HEK293 (cell line): ENCODE data around the gene EVI5L.

Source experiments
- CTCF ChIA-PET: fragments of 350-600 bp; formaldehyde crosslinking; extraction: SDS; loops from one replicate; lab custom pipeline; 2021; ENCODE audit warnings: antibody characterized with exemption; lab: Yijun Ruan, JAX
- POLR2A ChIA-PET: fragments of 300-600 bp; formaldehyde crosslinking; extraction: SDS; loops from one replicate; lab custom pipeline; 2020; ENCODE audit warnings: antibody characterized with exemption, inconsistent platforms; lab: Yijun Ruan, JAX
- H3K27ac ChIP-seq: fragments of 200-500 bp; sonication (Bioruptor generic); 2 replicates; pipeline ENCODE4 v1.5.1; 2014; ENCODE audit warnings: low read depth, low read length, control low read depth, inconsistent platforms; ENCODE audit errors: extremely low read depth
- H3K36me3 ChIP-seq, 2 experiments: fragments of 200-500 bp in 1 of 2; sonication (Bioruptor generic) in 1 of 2; 1 replicate in 1 of 2; 2 replicates in 1 of 2; pipeline ENCODE4 v1.5.1; 2014 to 2017; ENCODE audit warnings: inconsistent platforms in 2 of 2, low read length in 2 of 2; ENCODE audit not compliant: control insufficient read depth in 2 of 2, insufficient read depth in 1 of 2
- H3K4me1 ChIP-seq: fragments of 200-500 bp; sonication (Bioruptor generic); 2 replicates; pipeline ENCODE4 v1.5.1; 2014; ENCODE audit warnings: mild to moderate bottlenecking, low read length, inconsistent platforms; ENCODE audit not compliant: control insufficient read depth, insufficient read depth
- H3K4me3 ChIP-seq: 2 replicates; pipeline ENCODE4 v1.5.1; 2011; ENCODE audit warnings: low read depth, mild to moderate bottlenecking, control low read depth, low read length, moderate library complexity
- H3K9me3 ChIP-seq: fragments of 200-500 bp; sonication (Bioruptor generic); 2 replicates; pipeline ENCODE4 v1.5.1; 2014; ENCODE audit warnings: low read depth, low read length, inconsistent platforms; ENCODE audit not compliant: control insufficient read depth, insufficient read depth
- GLIS1 ChIP-seq: fragments of 450-650 bp; formaldehyde crosslinking; IDR thresholded peaks from 2 replicates; pipeline ENCODE4 v1.5.1; 2016; ENCODE audit warnings: missing biosample characterization, missing genetic modification characterization
- MZF1 ChIP-seq: fragments of 450-650 bp; formaldehyde crosslinking; IDR thresholded peaks from 2 replicates; pipeline ENCODE4 v1.5.1; 2017; ENCODE audit warnings: missing biosample characterization, missing genetic modification characterization, borderline replicate concordance
- OSR2 ChIP-seq: fragments of 450-650 bp; formaldehyde crosslinking; IDR thresholded peaks from 2 replicates; pipeline ENCODE4 v1.5.1; 2016; ENCODE audit warnings: missing biosample characterization, missing genetic modification characterization
- SP2 ChIP-seq: fragments of 450-650 bp; formaldehyde crosslinking; IDR thresholded peaks from 2 replicates; pipeline ENCODE4 v1.5.1; 2016; ENCODE audit warnings: missing biosample characterization, missing genetic modification characterization
- ZBTB17 ChIP-seq: fragments of 450-650 bp; formaldehyde crosslinking; IDR thresholded peaks from 2 replicates; pipeline ENCODE4 v1.5.1; 2016; ENCODE audit warnings: missing biosample characterization, missing genetic modification characterization
- ZIC2 ChIP-seq: fragments of 450-650 bp; formaldehyde crosslinking; IDR thresholded peaks from 2 replicates; pipeline ENCODE4 v1.5.1; 2016; ENCODE audit warnings: missing biosample characterization, missing genetic modification characterization
- ZNF10 ChIP-seq: fragments of 450-650 bp; formaldehyde crosslinking; IDR thresholded peaks from 2 replicates; pipeline ENCODE4 v1.5.1; 2017; ENCODE audit warnings: missing biosample characterization, missing genetic modification characterization
- ZNF121 ChIP-seq: fragments of 450-650 bp; formaldehyde crosslinking; IDR thresholded peaks from 2 replicates; pipeline ENCODE4 v1.5.1; 2016; ENCODE audit warnings: missing biosample characterization, missing genetic modification characterization
- ZNF157 ChIP-seq: fragments of 450-650 bp; formaldehyde crosslinking; IDR thresholded peaks from 2 replicates; pipeline ENCODE4 v1.5.1; 2016; ENCODE audit warnings: missing biosample characterization, missing genetic modification characterization
- ZNF248 ChIP-seq: fragments of 450-650 bp; formaldehyde crosslinking; IDR thresholded peaks from 2 replicates; pipeline ENCODE4 v1.5.1; 2017; ENCODE audit warnings: missing biosample characterization, missing genetic modification characterization
- ZNF510 ChIP-seq: fragments of 450-650 bp; formaldehyde crosslinking; IDR thresholded peaks from 2 replicates; pipeline ENCODE4 v1.5.1; 2018; ENCODE audit warnings: mild to moderate bottlenecking, missing genetic modification characterization, missing biosample characterization; ENCODE audit not compliant: insufficient replicate concordance
- ZNF585B ChIP-seq: fragments of 450-650 bp; formaldehyde crosslinking; IDR thresholded peaks from 2 replicates; pipeline ENCODE4 v1.5.1; 2016; ENCODE audit warnings: missing biosample characterization, missing genetic modification characterization
- ZNF596 ChIP-seq: fragments of 450-650 bp; IDR thresholded peaks from 2 replicates; pipeline ENCODE4 v1.5.0; 2018; ENCODE audit warnings: missing biosample characterization, mild to moderate bottlenecking, missing genetic modification characterization, moderate library complexity
- ZNF600 ChIP-seq: fragments of 450-650 bp; formaldehyde crosslinking; IDR thresholded peaks from 2 replicates; pipeline ENCODE4 v1.5.1; 2016; ENCODE audit warnings: missing biosample characterization, missing genetic modification characterization
- ZNF776 ChIP-seq: fragments of 450-650 bp; formaldehyde crosslinking; IDR thresholded peaks from 2 replicates; pipeline ENCODE4 v1.5.0; 2017; ENCODE audit warnings: missing biosample characterization, missing genetic modification characterization, borderline replicate concordance
- TF ChIP-seq, protein P1 (sequence below): fragments of 450-650 bp; formaldehyde crosslinking; IDR thresholded peaks from 2 replicates; pipeline ENCODE4 v1.5.1; 2016; ENCODE audit warnings: missing biosample characterization, missing genetic modification characterization
- TF ChIP-seq, protein P2 (sequence below): fragments of 450-650 bp; formaldehyde crosslinking; conservative IDR thresholded peaks from 2 replicates; pipeline ENCODE4 v1.5.1; 2016; ENCODE audit warnings: low read depth, missing biosample characterization, missing genetic modification characterization
- TF ChIP-seq, protein P3 (sequence below): fragments of 450-650 bp; formaldehyde crosslinking; IDR thresholded peaks from 2 replicates; pipeline ENCODE4 v1.5.1; 2016; ENCODE audit warnings: missing biosample characterization, missing genetic modification characterization
- TF ChIP-seq, protein P4 (sequence below): fragments of 450-650 bp; formaldehyde crosslinking; IDR thresholded peaks from 2 replicates; pipeline ENCODE4 v1.5.1; 2016; ENCODE audit warnings: missing biosample characterization, missing genetic modification characterization
- TF ChIP-seq, protein P5 (sequence below): fragments of 450-650 bp; formaldehyde crosslinking; IDR thresholded peaks from 2 replicates; pipeline ENCODE4 v1.5.1; 2017; ENCODE audit warnings: missing biosample characterization, missing genetic modification characterization

EVI5L gene

DNA sequence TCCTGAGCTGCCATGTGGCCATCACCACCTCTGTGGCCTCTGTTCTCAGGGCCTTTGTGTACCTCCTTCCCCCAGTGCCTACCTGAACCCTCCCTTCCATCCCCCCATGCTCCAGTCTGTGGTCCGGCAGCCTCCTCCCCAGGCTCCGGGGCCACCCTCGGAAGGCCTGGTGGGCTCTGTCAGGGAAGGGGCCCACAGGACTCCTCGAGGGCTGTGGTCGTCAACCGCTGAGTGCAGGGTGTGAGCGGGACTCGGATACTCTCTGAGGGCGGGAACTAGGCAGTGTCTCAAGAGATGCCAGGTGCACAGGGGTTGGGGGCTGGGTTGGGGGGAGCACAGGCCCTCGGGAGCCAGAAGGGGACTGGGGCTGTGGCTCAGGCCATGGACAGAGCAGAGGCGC is 77.5 kb downstream of the EVI5L start:
- H3K9me3 ChIP-seq: no peaks in the 10 kb centered on the region
- TF ChIP-seq ZNF121 (tag by site-specific recombination) (0 out of 2 replicates have a peak, but pooled peaks have one; percentile 76), ZNF776 (tag by site-specific recombination) (no peak), ZNF600 (no peak)
- TF ChIP-seq, all 188 proteins: peak for 1
- Histone ChIP-seq H3K4me3 (no peak overlapping the region), H3K36me3 (peaks cover 0 to 42% of the 10 kb centered on the region in 2 experiments; a peak in 1 of 3 replicates), H3K4me1 (peaks cover 5% of the 10 kb centered on the region; the same call in 1 of the 2 replicates), H3K27ac (no peak overlapping the region)
- POLR2A ChIA-PET: interaction anchor here (0.7 to 2.7 kb wide), 3 partner anchors 8 to 36 kb away, joined by 3 to 16 read pairs (median 4); partner anchors contain the start of gene SNAPC2
- CTCF ChIA-PET: interaction anchor here (1.0 to 1.7 kb wide), 2 partner anchors 10 to 38 kb away, joined by 3 to 6 read pairs; no protein-coding TSS in a partner anchor

DNA sequence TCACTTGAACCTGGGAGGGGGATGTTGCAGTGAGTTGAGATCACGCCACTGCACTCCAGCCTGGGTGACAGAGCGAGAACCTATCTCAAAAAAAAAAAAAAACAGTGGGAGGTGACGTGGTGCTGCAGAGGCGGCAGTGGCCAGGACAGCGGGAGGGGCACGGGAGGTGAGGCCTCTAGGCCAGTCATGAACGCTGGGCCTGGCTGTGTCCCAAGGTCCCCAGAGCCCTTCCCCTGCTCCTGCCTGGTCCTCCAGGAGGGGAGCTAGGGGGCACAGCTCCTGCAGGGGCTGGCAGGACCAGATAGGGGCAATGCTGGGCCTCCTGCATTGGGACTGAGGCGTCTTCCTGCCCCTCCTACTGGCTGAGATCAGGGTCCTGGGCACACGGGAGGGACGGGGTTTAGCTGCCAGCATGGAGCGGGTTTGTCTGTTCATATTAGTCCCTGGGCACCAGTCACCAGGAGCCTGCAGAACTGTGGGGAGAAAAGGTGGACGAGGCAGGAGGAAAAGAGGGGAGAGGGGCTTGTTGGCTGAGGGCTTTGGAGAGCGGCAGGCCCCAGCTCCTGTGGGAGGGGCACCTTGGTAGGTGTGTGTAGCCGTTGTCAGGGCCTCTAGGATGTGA is 78.2 kb downstream of the EVI5L start:
- H3K27ac ChIP-seq: no peak overlapping the region
- H3K4me1 ChIP-seq: peaks cover 5% of the 10 kb centered on the region; the same call in 1 of the 2 replicates
- H3K9me3 ChIP-seq: no peaks in the 10 kb centered on the region
- H3K4me3 ChIP-seq: no peak overlapping the region
- POLR2A ChIA-PET: interaction anchor here (1.4 to 2.7 kb wide), 2 partner anchors 10 to 12 kb away, joined by 9 to 16 read pairs; partner anchors contain the start of gene SNAPC2
- CTCF ChIA-PET: interaction anchor here (0.6 to 1.7 kb wide), 4 partner anchors 10 to 256 kb away, joined by 3 to 6 read pairs (median 4); no protein-coding TSS in a partner anchor
- H3K36me3 ChIP-seq: peaks cover 0 to 45% of the 10 kb centered on the region in 2 experiments; a peak in 2 of 3 replicates
- TF ChIP-seq, protein P1, sequence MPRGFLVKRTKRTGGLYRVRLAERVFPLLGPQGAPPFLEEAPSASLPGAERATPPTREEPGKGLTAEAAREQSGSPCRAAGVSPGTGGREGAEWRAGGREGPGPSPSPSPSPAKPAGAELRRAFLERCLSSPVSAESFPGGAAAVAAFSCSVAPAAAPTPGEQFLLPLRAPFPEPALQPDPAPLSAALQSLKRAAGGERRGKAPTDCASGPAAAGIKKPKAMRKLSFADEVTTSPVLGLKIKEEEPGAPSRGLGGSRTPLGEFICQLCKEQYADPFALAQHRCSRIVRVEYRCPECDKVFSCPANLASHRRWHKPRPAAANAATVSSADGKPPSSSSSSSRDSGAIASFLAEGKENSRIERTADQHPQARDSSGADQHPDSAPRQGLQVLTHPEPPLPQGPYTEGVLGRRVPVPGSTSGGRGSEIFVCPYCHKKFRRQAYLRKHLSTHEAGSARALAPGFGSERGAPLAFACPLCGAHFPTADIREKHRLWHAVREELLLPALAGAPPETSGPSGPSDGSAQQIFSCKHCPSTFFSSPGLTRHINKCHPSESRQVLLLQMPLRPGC (tag by site-specific recombination): no peak
- TF ChIP-seq, protein P2, sequence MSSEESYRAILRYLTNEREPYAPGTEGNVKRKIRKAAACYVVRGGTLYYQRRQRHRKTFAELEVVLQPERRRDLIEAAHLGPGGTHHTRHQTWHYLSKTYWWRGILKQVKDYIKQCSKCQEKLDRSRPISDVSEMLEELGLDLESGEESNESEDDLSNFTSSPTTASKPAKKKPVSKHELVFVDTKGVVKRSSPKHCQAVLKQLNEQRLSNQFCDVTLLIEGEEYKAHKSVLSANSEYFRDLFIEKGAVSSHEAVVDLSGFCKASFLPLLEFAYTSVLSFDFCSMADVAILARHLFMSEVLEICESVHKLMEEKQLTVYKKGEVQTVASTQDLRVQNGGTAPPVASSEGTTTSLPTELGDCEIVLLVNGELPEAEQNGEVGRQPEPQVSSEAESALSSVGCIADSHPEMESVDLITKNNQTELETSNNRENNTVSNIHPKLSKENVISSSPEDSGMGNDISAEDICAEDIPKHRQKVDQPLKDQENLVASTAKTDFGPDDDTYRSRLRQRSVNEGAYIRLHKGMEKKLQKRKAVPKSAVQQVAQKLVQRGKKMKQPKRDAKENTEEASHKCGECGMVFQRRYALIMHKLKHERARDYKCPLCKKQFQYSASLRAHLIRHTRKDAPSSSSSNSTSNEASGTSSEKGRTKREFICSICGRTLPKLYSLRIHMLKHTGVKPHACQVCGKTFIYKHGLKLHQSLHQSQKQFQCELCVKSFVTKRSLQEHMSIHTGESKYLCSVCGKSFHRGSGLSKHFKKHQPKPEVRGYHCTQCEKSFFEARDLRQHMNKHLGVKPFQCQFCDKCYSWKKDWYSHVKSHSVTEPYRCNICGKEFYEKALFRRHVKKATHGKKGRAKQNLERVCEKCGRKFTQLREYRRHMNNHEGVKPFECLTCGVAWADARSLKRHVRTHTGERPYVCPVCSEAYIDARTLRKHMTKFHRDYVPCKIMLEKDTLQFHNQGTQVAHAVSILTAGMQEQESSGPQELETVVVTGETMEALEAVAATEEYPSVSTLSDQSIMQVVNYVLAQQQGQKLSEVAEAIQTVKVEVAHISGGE (tag by site-specific recombination): no peak
- TF ChIP-seq ZNF248 (tag by site-specific recombination) (no peak), ZNF10 (tag by site-specific recombination) (no peak), OSR2 (tag by site-specific recombination) (0 out of 2 replicates have a peak, but pooled peaks have one; percentile 31), ZNF510 (tag by site-specific recombination) (no peak), MZF1 (tag by site-specific recombination) (no peak), ZBTB17 (0 out of 2 replicates have a peak, but pooled peaks have one; percentile 15), GLIS1 (0 out of 2 replicates have a peak, but pooled peaks have one; percentile 17), ZNF585B (tag by site-specific recombination) (no peak), ZIC2 (tag by site-specific recombination) (peak; percentile 29), ZNF157 (tag by site-specific recombination) (no peak), ZNF596 (tag by site-specific recombination) (no peak), SP2 (tag by site-specific recombination) (peak; percentile 10; the same call in 1 of the 2 replicates)
- TF ChIP-seq, protein P3, sequence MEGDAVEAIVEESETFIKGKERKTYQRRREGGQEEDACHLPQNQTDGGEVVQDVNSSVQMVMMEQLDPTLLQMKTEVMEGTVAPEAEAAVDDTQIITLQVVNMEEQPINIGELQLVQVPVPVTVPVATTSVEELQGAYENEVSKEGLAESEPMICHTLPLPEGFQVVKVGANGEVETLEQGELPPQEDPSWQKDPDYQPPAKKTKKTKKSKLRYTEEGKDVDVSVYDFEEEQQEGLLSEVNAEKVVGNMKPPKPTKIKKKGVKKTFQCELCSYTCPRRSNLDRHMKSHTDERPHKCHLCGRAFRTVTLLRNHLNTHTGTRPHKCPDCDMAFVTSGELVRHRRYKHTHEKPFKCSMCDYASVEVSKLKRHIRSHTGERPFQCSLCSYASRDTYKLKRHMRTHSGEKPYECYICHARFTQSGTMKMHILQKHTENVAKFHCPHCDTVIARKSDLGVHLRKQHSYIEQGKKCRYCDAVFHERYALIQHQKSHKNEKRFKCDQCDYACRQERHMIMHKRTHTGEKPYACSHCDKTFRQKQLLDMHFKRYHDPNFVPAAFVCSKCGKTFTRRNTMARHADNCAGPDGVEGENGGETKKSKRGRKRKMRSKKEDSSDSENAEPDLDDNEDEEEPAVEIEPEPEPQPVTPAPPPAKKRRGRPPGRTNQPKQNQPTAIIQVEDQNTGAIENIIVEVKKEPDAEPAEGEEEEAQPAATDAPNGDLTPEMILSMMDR (tag by site-specific recombination): peak; percentile 58
- TF ChIP-seq, protein P4, sequence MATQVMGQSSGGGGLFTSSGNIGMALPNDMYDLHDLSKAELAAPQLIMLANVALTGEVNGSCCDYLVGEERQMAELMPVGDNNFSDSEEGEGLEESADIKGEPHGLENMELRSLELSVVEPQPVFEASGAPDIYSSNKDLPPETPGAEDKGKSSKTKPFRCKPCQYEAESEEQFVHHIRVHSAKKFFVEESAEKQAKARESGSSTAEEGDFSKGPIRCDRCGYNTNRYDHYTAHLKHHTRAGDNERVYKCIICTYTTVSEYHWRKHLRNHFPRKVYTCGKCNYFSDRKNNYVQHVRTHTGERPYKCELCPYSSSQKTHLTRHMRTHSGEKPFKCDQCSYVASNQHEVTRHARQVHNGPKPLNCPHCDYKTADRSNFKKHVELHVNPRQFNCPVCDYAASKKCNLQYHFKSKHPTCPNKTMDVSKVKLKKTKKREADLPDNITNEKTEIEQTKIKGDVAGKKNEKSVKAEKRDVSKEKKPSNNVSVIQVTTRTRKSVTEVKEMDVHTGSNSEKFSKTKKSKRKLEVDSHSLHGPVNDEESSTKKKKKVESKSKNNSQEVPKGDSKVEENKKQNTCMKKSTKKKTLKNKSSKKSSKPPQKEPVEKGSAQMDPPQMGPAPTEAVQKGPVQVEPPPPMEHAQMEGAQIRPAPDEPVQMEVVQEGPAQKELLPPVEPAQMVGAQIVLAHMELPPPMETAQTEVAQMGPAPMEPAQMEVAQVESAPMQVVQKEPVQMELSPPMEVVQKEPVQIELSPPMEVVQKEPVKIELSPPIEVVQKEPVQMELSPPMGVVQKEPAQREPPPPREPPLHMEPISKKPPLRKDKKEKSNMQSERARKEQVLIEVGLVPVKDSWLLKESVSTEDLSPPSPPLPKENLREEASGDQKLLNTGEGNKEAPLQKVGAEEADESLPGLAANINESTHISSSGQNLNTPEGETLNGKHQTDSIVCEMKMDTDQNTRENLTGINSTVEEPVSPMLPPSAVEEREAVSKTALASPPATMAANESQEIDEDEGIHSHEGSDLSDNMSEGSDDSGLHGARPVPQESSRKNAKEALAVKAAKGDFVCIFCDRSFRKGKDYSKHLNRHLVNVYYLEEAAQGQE (tag by site-specific recombination): 0 out of 2 replicates have a peak, but pooled peaks have one; percentile 20
- TF ChIP-seq, protein P5, sequence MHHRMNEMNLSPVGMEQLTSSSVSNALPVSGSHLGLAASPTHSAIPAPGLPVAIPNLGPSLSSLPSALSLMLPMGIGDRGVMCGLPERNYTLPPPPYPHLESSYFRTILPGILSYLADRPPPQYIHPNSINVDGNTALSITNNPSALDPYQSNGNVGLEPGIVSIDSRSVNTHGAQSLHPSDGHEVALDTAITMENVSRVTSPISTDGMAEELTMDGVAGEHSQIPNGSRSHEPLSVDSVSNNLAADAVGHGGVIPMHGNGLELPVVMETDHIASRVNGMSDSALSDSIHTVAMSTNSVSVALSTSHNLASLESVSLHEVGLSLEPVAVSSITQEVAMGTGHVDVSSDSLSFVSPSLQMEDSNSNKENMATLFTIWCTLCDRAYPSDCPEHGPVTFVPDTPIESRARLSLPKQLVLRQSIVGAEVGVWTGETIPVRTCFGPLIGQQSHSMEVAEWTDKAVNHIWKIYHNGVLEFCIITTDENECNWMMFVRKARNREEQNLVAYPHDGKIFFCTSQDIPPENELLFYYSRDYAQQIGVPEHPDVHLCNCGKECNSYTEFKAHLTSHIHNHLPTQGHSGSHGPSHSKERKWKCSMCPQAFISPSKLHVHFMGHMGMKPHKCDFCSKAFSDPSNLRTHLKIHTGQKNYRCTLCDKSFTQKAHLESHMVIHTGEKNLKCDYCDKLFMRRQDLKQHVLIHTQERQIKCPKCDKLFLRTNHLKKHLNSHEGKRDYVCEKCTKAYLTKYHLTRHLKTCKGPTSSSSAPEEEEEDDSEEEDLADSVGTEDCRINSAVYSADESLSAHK (tag by site-specific recombination): no peak
